Dendritic cell treated with granulocyte-macrophage colony-stimulating factor and Interleukin-4, amounts not matched to agents 40 ng/mL and 50 ng/mL, for 4 days (primary cell): ENCODE measurements around the gene CNTRL.
"Not testable (repeated sequence)": the region's sequence is repeated elsewhere in the genome, so short reads cannot be mapped to it uniquely, and the experiment has no call there.

Experiments used
- H3K27ac Mint-ChIP-seq: one replicate; pipeline ENCODE4 v1.8.0; 2022; ENCODE audit warnings: mild to moderate bottlenecking, mixed read lengths
- H3K27me3 Mint-ChIP-seq: one replicate; pipeline ENCODE4 v1.8.0; 2022; ENCODE audit warnings: mild to moderate bottlenecking, mixed read lengths
- H3K36me3 Mint-ChIP-seq: one replicate; pipeline ENCODE4 v1.8.0; 2022; ENCODE audit warnings: low read depth, mixed read lengths
- H3K4me1 Mint-ChIP-seq: one replicate; pipeline ENCODE4 v1.8.0; 2022; ENCODE audit warnings: low read depth, mixed read lengths
- H3K4me3 Mint-ChIP-seq: one replicate; pipeline ENCODE4 v1.8.0; 2022; ENCODE audit warnings: mild to moderate bottlenecking, moderate library complexity, mixed read lengths
- H3K9me3 Mint-ChIP-seq: one replicate; pipeline ENCODE4 v1.8.0; 2022; ENCODE audit warnings: mixed read lengths
- intact Hi-C: fragments of 100-400 bp; cut with micrococcal nuclease; formaldehyde crosslinking; loops from one replicate; pipeline ENCODE4 v1.15.0; 2022

CNTRL gene

GRCh38 chr9:121168052-121168451, 93.3 kb downstream of the CNTRL start:
- H3K4me3 Mint-ChIP-seq = no peak overlapping the region
- no peaks in the 10 kb centered on the region for H3K4me1 Mint-ChIP-seq
- H3K9me3 Mint-ChIP-seq = no peaks in the 10 kb centered on the region
- intact Hi-C loops = no loop called here
- no peaks in the 10 kb centered on the region for H3K27me3 Mint-ChIP-seq
- H3K36me3 Mint-ChIP-seq = peaks cover 90% of the 10 kb centered on the region
- H3K27ac Mint-ChIP-seq = no peak overlapping the region

GRCh38 chr9:121169094-121169601, 94.4 kb downstream of the CNTRL start:
- H3K4me3 Mint-ChIP-seq = no peak overlapping the region
- no peaks in the 10 kb centered on the region for H3K4me1 Mint-ChIP-seq
- H3K9me3 Mint-ChIP-seq = no peaks in the 10 kb centered on the region
- H3K27ac Mint-ChIP-seq = no peak overlapping the region
- H3K36me3 Mint-ChIP-seq = peaks cover 91% of the 10 kb centered on the region
- no peaks in the 10 kb centered on the region for H3K27me3 Mint-ChIP-seq
- intact Hi-C loops = no loop called here

GRCh38 chr9:121171236-121171635, 96.5 kb downstream of the CNTRL start:
- no peak overlapping the region for H3K27ac Mint-ChIP-seq

GRCh38 chr9:121172726-121173487, 98.2 kb downstream of the CNTRL start:
- intact Hi-C loops = no loop called here
- Mint-ChIP-seq H3K36me3 (peaks cover 89% of the 10 kb centered on the region), H3K27ac (no peak overlapping the region), H3K9me3 (no peaks in the 10 kb centered on the region), H3K4me3 (no peak overlapping the region), H3K27me3 (no peaks in the 10 kb centered on the region), H3K4me1 (no peaks in the 10 kb centered on the region)

More at GRCh38 chr9:121171236-121171635, 96.5 kb downstream of the CNTRL start:
- no peaks in the 10 kb centered on the region for H3K4me1 Mint-ChIP-seq
- no peak overlapping the region for H3K4me3 Mint-ChIP-seq
- intact Hi-C loops = no loop called here
- H3K9me3 Mint-ChIP-seq = no peaks in the 10 kb centered on the region
- H3K36me3 Mint-ChIP-seq = peaks cover 97% of the 10 kb centered on the region
- no peaks in the 10 kb centered on the region for H3K27me3 Mint-ChIP-seq

GRCh38 chr9:121173501-121173900, 98.7 kb downstream of the CNTRL start:
- Mint-ChIP-seq H3K4me3 (no peak overlapping the region), H3K27ac (no peak overlapping the region), H3K36me3 (peaks cover 87% of the 10 kb centered on the region), H3K9me3 (no peaks in the 10 kb centered on the region), H3K4me1 (no peaks in the 10 kb centered on the region), H3K27me3 (no peaks in the 10 kb centered on the region)
- intact Hi-C loops = no loop called here

GRCh38 chr9:121178676-121179372, 104.1 kb downstream of the CNTRL start:
- intact Hi-C loops = no loop called here
- H3K36me3 Mint-ChIP-seq = peaks cover 75% of the 10 kb centered on the region
- no peak overlapping the region for H3K27ac Mint-ChIP-seq
- H3K4me1 Mint-ChIP-seq = peaks cover 8% of the 10 kb centered on the region
- no peaks in the 10 kb centered on the region for H3K27me3 Mint-ChIP-seq
- H3K9me3 Mint-ChIP-seq = no peaks in the 10 kb centered on the region
- H3K4me3 Mint-ChIP-seq = no peak overlapping the region

- H3K27me3 Mint-ChIP-seq, H3K4me1 Mint-ChIP-seq, intact Hi-C loops, H3K9me3 Mint-ChIP-seq, H3K27ac Mint-ChIP-seq, H3K4me3 Mint-ChIP-seq: not testable (repeated sequence)
- H3K36me3 Mint-ChIP-seq = peaks cover 69% of the 10 kb centered on the region
Measured at GRCh38 chr9:121179373-121179721, 104.6 kb downstream of the CNTRL start.

GRCh38 chr9:121179930-121180681, 105.4 kb downstream of the CNTRL start:
- H3K27me3 Mint-ChIP-seq = no peaks in the 10 kb centered on the region
- H3K9me3 Mint-ChIP-seq = no peaks in the 10 kb centered on the region
- H3K4me3 Mint-ChIP-seq = no peak overlapping the region
- H3K27ac Mint-ChIP-seq = no peak overlapping the region
- H3K36me3 Mint-ChIP-seq = peaks cover 62% of the 10 kb centered on the region
- H3K4me1 Mint-ChIP-seq = peaks cover 8% of the 10 kb centered on the region
- intact Hi-C loops = loop anchor here (10.0 kb wide), 2 partner anchors 65 to 195 kb away; no protein-coding TSS in a partner anchor

GRCh38 chr9:121182101-121182836, 107.5 kb downstream of the CNTRL start:
- Mint-ChIP-seq H3K4me3 (no peak overlapping the region), H3K36me3 (peaks cover 56% of the 10 kb centered on the region), H3K27me3 (no peaks in the 10 kb centered on the region), H3K4me1 (peaks cover 16% of the 10 kb centered on the region), H3K9me3 (no peaks in the 10 kb centered on the region), H3K27ac (no peak overlapping the region)
- intact Hi-C loops = loop anchor here (10.0 kb wide), 2 partner anchors 67 to 197 kb away; no protein-coding TSS in a partner anchor

GRCh38 chr9:121182989-121183388, 108.2 kb downstream of the CNTRL start:
- Mint-ChIP-seq H3K4me3 (no peak overlapping the region), H3K9me3 (no peaks in the 10 kb centered on the region), H3K27me3 (no peaks in the 10 kb centered on the region), H3K36me3 (peaks cover 56% of the 10 kb centered on the region), H3K27ac (peak overlapping the region; percentile 35), H3K4me1 (peaks cover 16% of the 10 kb centered on the region)
- intact Hi-C loops = loop anchor here (10.0 kb wide), 2 partner anchors 68 to 198 kb away; no protein-coding TSS in a partner anchor

GRCh38 chr9:121183666-121184423, 109.1 kb downstream of the CNTRL start:
- Mint-ChIP-seq H3K4me1 (peaks cover 16% of the 10 kb centered on the region), H3K27me3 (no peaks in the 10 kb centered on the region), H3K36me3 (peaks cover 49% of the 10 kb centered on the region), H3K9me3 (no peaks in the 10 kb centered on the region), H3K4me3 (no peak overlapping the region), H3K27ac (no peak overlapping the region)
- intact Hi-C loops = loop anchor here (10.0 kb wide), 2 partner anchors 69 to 199 kb away; no protein-coding TSS in a partner anchor

GRCh38 chr9:121184463-121184862, 109.7 kb downstream of the CNTRL start:
- Mint-ChIP-seq H3K36me3 (peaks cover 49% of the 10 kb centered on the region), H3K9me3 (no peaks in the 10 kb centered on the region), H3K4me1 (peaks cover 16% of the 10 kb centered on the region), H3K4me3 (no peak overlapping the region), H3K27me3 (no peaks in the 10 kb centered on the region), H3K27ac (no peak overlapping the region)
- intact Hi-C loops = loop anchor here (10.0 kb wide), 2 partner anchors 70 to 200 kb away; no protein-coding TSS in a partner anchor
